SJSA1 (cell line): ENCODE results near the gene BHMT. TPM values are rescaled to one million over a fixed set of nuclear protein-coding genes. Genes with fewer than 3 reads are reported as not detected.

Experiments used
- DNase-seq, 2 experiments: peaks; one replicate each; pipeline ENCODE4 v3.0.0-alpha.2; 2015 to 2020; ENCODE audit warnings: low spot score in 2 of 2, low read depth in 1 of 2
- H3K27ac ChIP-seq: fragments of 250-450 bp; sonication (Bioruptor Pico); 2 replicates; pipeline ENCODE4 v1.5.1; 2020; ENCODE audit warnings: mild to moderate bottlenecking, moderate library complexity
- H3K27me3 ChIP-seq: fragments of 250-450 bp; sonication (Bioruptor Pico); replicated peaks from 2 replicates; pipeline ENCODE4 v1.5.1; 2020; ENCODE audit warnings: mild to moderate bottlenecking, moderate library complexity
- H3K36me3 ChIP-seq: fragments of 250-450 bp; sonication (Bioruptor Pico); 2 replicates; pipeline ENCODE4 v1.5.1; 2020; ENCODE audit warnings: mild to moderate bottlenecking
- H3K4me1 ChIP-seq: fragments of 250-450 bp; sonication (Bioruptor Pico); replicated peaks from 2 replicates; pipeline ENCODE4 v1.6.1; 2021; ENCODE audit warnings: mild to moderate bottlenecking
- H3K4me3 ChIP-seq: fragments of 250-450 bp; sonication (Bioruptor Pico); 2 replicates; pipeline ENCODE4 v1.5.1; 2020; ENCODE audit warnings: mild to moderate bottlenecking
- H3K9me3 ChIP-seq: fragments of 250-450 bp; sonication (Bioruptor Pico); replicated peaks from 2 replicates; pipeline ENCODE4 v1.5.1; 2020; ENCODE audit warnings: mild to moderate bottlenecking
- total RNA-seq: library from RNA; depleted of rRNA; stranded (reverse); fragments of >200 nt; shearing (Covaris generic); gene quantifications from 2 replicates; pipeline ENCODE4 v1.2.3, GENCODE V29; 2014; rRNA removed

The BHMT gene
- not detected in 2 replicates for total RNA-seq

GRCh38 chr5:79111387-79111959 lies at the start of gene BHMT:
BHMT (plus strand) TSS chr5:79111809; CDS start chr5:79111886, 77 bp downstream.
- H3K36me3 ChIP-seq = no peaks in the 10 kb centered on the region
- no peaks in the 10 kb centered on the region for H3K9me3 ChIP-seq
- no peak for DNase-seq
- 0 out of 2 replicates have a peak, but pooled peaks cover 3% of the 10 kb centered on the region for H3K27me3 ChIP-seq
- H3K4me1 ChIP-seq = no peaks in the 10 kb centered on the region
- H3K27ac ChIP-seq = no peak within 1 kb of the TSS
- H3K4me3 ChIP-seq = no peak within 1 kb of the TSS

GRCh38 chr5:79062436-79062835 lies 49.2 kb upstream of the BHMT start:
- H3K36me3 ChIP-seq = no peaks in the 10 kb centered on the region
- H3K9me3 ChIP-seq = no peaks in the 10 kb centered on the region
- DNase-seq = no peak
- no peaks in the 10 kb centered on the region for H3K27me3 ChIP-seq
- no peak overlapping the region for H3K4me3 ChIP-seq
- no peaks in the 10 kb centered on the region for H3K4me1 ChIP-seq
- no peak overlapping the region for H3K27ac ChIP-seq

- no peaks in the 10 kb centered on the region for H3K9me3 ChIP-seq
- H3K4me3 ChIP-seq = no peak within 1 kb of the TSS
- no peak for DNase-seq
- H3K36me3 ChIP-seq = no peaks in the 10 kb centered on the region
- H3K4me1 ChIP-seq = 0 out of 2 replicates have a peak, but pooled peaks cover 5% of the 10 kb centered on the region
- H3K27me3 ChIP-seq = no peaks in the 10 kb centered on the region
- no peak within 1 kb of the TSS for H3K27ac ChIP-seq
Measured at GRCh38 chr5:79069488-79070349, 41.9 kb upstream of the BHMT start, which contains the start of the genes BHMT2 and DMGDH. BHMT2 (plus strand) TSS chr5:79069767; CDS start chr5:79069783, 16 bp downstream. DMGDH (minus strand) TSS chr5:79069674; CDS start chr5:79069620, 54 bp downstream.

GRCh38 chr5:79070350-79070667 lies 41.3 kb upstream of the BHMT start:
- DNase-seq = no peak
- H3K9me3 ChIP-seq = no peaks in the 10 kb centered on the region
- H3K4me1 ChIP-seq = 0 out of 2 replicates have a peak, but pooled peaks cover 7% of the 10 kb centered on the region
- no peak overlapping the region for H3K4me3 ChIP-seq
- H3K27ac ChIP-seq = no peak overlapping the region
- H3K36me3 ChIP-seq = no peaks in the 10 kb centered on the region
- H3K27me3 ChIP-seq = no peaks in the 10 kb centered on the region

- Histone ChIP-seq H3K27me3 (no peaks in the 10 kb centered on the region), H3K27ac (no peak overlapping the region), H3K36me3 (no peaks in the 10 kb centered on the region), H3K4me1 (0 out of 2 replicates have a peak, but pooled peaks cover 7% of the 10 kb centered on the region), H3K4me3 (no peak overlapping the region), H3K9me3 (no peaks in the 10 kb centered on the region)
- peak in 1 of 2 experiments; percentile 17 for DNase-seq
Measured at GRCh38 chr5:79074641-79075040, 37.0 kb upstream of the BHMT start.

GRCh38 chr5:79075646-79076426 lies 35.8 kb upstream of the BHMT start:
- Histone ChIP-seq H3K36me3 (no peaks in the 10 kb centered on the region), H3K4me3 (no peak overlapping the region), H3K27me3 (no peaks in the 10 kb centered on the region), H3K27ac (no peak overlapping the region), H3K4me1 (0 out of 2 replicates have a peak, but pooled peaks cover 4% of the 10 kb centered on the region), H3K9me3 (no peaks in the 10 kb centered on the region)
- DNase-seq = no peak

- no peaks in the 10 kb centered on the region for H3K36me3 ChIP-seq
- no peaks in the 10 kb centered on the region for H3K27me3 ChIP-seq
- no peaks in the 10 kb centered on the region for H3K9me3 ChIP-seq
- no peak for DNase-seq
- no peak overlapping the region for H3K4me3 ChIP-seq
- H3K4me1 ChIP-seq = 0 out of 2 replicates have a peak, but pooled peaks cover 4% of the 10 kb centered on the region
- H3K27ac ChIP-seq = no peak overlapping the region
Measured at GRCh38 chr5:79076819-79077218, 34.8 kb upstream of the BHMT start.

- Histone ChIP-seq H3K9me3 (no peaks in the 10 kb centered on the region), H3K4me1 (0 out of 2 replicates have a peak, but pooled peaks cover 4% of the 10 kb centered on the region), H3K4me3 (no peak overlapping the region), H3K27ac (no peak overlapping the region), H3K27me3 (no peaks in the 10 kb centered on the region), H3K36me3 (no peaks in the 10 kb centered on the region)
- no peak for DNase-seq
Measured at GRCh38 chr5:79077680-79078365, 33.8 kb upstream of the BHMT start.

GRCh38 chr5:79080804-79081203 lies 30.8 kb upstream of the BHMT start:
- Histone ChIP-seq H3K36me3 (no peaks in the 10 kb centered on the region), H3K27me3 (no peaks in the 10 kb centered on the region), H3K4me1 (no peaks in the 10 kb centered on the region), H3K27ac (no peak overlapping the region), H3K9me3 (no peaks in the 10 kb centered on the region), H3K4me3 (no peak overlapping the region)
- DNase-seq = no peak

GRCh38 chr5:79081779-79082178 lies 29.8 kb upstream of the BHMT start:
- Histone ChIP-seq H3K4me3 (no peak overlapping the region), H3K4me1 (peaks cover 6% of the 10 kb centered on the region), H3K36me3 (no peaks in the 10 kb centered on the region), H3K27ac (no peak overlapping the region), H3K9me3 (no peaks in the 10 kb centered on the region), H3K27me3 (no peaks in the 10 kb centered on the region)
- no peak for DNase-seq

- Histone ChIP-seq H3K4me1 (peaks cover 6% of the 10 kb centered on the region), H3K4me3 (no peak overlapping the region), H3K36me3 (no peaks in the 10 kb centered on the region), H3K9me3 (no peaks in the 10 kb centered on the region), H3K27me3 (no peaks in the 10 kb centered on the region), H3K27ac (no peak overlapping the region)
- no peak for DNase-seq
Measured at GRCh38 chr5:79086116-79086515, 25.5 kb upstream of the BHMT start.

- no peaks in the 10 kb centered on the region for H3K27me3 ChIP-seq
- no peak overlapping the region for H3K27ac ChIP-seq
Measured at GRCh38 chr5:79088507-79088906, 23.1 kb upstream of the BHMT start.

GRCh38 chr5:79091064-79091463 lies 20.5 kb upstream of the BHMT start:
- no peak overlapping the region for H3K27ac ChIP-seq
- DNase-seq = no peak
- no peaks in the 10 kb centered on the region for H3K9me3 ChIP-seq
- H3K4me1 ChIP-seq = peaks cover 5% of the 10 kb centered on the region
- H3K36me3 ChIP-seq = no peaks in the 10 kb centered on the region
- H3K27me3 ChIP-seq = no peaks in the 10 kb centered on the region
- no peak overlapping the region for H3K4me3 ChIP-seq

More at GRCh38 chr5:79088507-79088906, 23.1 kb upstream of the BHMT start:
- H3K9me3 ChIP-seq = no peaks in the 10 kb centered on the region
- no peak overlapping the region for H3K4me3 ChIP-seq
- H3K36me3 ChIP-seq = no peaks in the 10 kb centered on the region
- no peak for DNase-seq
- peaks cover 6% of the 10 kb centered on the region for H3K4me1 ChIP-seq
